Renal pelvis (tissue), 4 donors: ENCODE data around the gene BFSP2. TPM values are rescaled to one million over a fixed set of nuclear protein-coding genes. Genes with fewer than 3 reads are reported as not detected.
"Not testable (repeated sequence)": the region's sequence is repeated elsewhere in the genome, so short reads cannot be mapped to it uniquely, and the experiment has no call there.

ENCODE experiments used
- DNase-seq: peaks from one replicate; pipeline ENCODE4 v3.0.0-alpha.2; 2013
- polyA plus RNA-seq, 3 donors: library from polyadenylated mRNA; unstranded; fragments of 120-200 nt; gene quantifications; one replicate each; pipeline ENCODE4 v1.2.1, GENCODE V29; 2013; ENCODE audit not compliant: insufficient read length in 3 of 3

The BFSP2 gene
- polyA plus RNA-seq, 3 donors: 0.13 to 0.28 TPM; not detected in 1

GRCh38 chr3:133515127-133515526, 115.3 kb downstream of the BFSP2 start:
- no peak for DNase-seq

- no peak for DNase-seq
These were observed 120.4 kb downstream of the BFSP2 start for GRCh38 chr3:133520286-133520685.

GRCh38 chr3:133520938-133521337, 121.1 kb downstream of the BFSP2 start:
- DNase-seq: not testable (repeated sequence)

GRCh38 chr3:133521946-133522345, 122.1 kb downstream of the BFSP2 start:
- no peak for DNase-seq

GRCh38 chr3:133523758-133524157, 123.9 kb downstream of the BFSP2 start:
- DNase-seq: not testable (repeated sequence)

Other genes starting within 250 kb of the BFSP2 start
- gene CDV3, start 173.6 kb downstream of the BFSP2 start, polyA plus RNA-seq: 100 to 1,000 TPM; 119 to 130 (median 126) TPM